Heart right ventricle (tissue), 16 donors: ENCODE measurements around the gene SOBP. TPM values are rescaled to one million over a fixed set of nuclear protein-coding genes. Genes with fewer than 3 reads are reported as not detected.

Experiments used
- ATAC-seq, 8 donors: fragments of 200-7000 bp; cut with Tn5 transposase; one replicate each; pipeline ENCODE4 v1.9.1; 2020; ENCODE audit warnings: mild to moderate bottlenecking in 8 of 8, moderate library complexity in 8 of 8, moderate number of reproducible peaks in 1 of 8
- DNase-seq, 2 donors: peaks; one replicate each; pipeline ENCODE4 v3.0.0-alpha.2; 2020
- H3K27ac ChIP-seq, 10 donors: fragments of 200-600 bp; sonication (generic) in 2 of 10; one replicate each; pipeline versions ENCODE4 v1.5.0 to v1.8.0; 2020 to 2022; ENCODE audit warnings: mild to moderate bottlenecking in 3 of 10
- H3K27me3 ChIP-seq, 7 donors: fragments of 200-600 bp; one replicate each; pipeline ENCODE4 v1.8.0; 2021 to 2022; ENCODE audit warnings: mild to moderate bottlenecking in 2 of 7
- H3K36me3 ChIP-seq, 9 donors: fragments of 200-600 bp; sonication (generic) in 1 of 9; one replicate each; pipeline versions ENCODE4 v1.5.0 to v1.8.0; 2020 to 2022; ENCODE audit warnings: mild to moderate bottlenecking in 2 of 9
- H3K4me1 ChIP-seq, 9 donors: fragments of 200-600 bp; sonication (generic) in 1 of 9; one replicate each; pipeline versions ENCODE4 v1.5.0 to v1.8.0; 2020 to 2022; ENCODE audit warnings: mild to moderate bottlenecking in 4 of 9
- H3K4me3 ChIP-seq, 10 donors: fragments of 200-600 bp; sonication (generic) in 2 of 10; one replicate each; pipeline versions ENCODE4 v1.5.0 to v1.8.0; 2020 to 2022; ENCODE audit warnings: mild to moderate bottlenecking in 7 of 10, moderate library complexity in 2 of 10
- H3K9me3 ChIP-seq, 11 donors: fragments of 200-600 bp in 10 of 11; sonication (generic) in 2 of 11; one replicate each; pipeline versions ENCODE4 v1.5.0 to v1.8.0; 2013 to 2022; ENCODE audit warnings: mild to moderate bottlenecking in 2 of 11, control low read depth in 1 of 11, moderate library complexity in 1 of 11
- WGBS, 2 donors: extraction: QIAGEN DNeasy Blood & Tissue Kit; methylation state at CpG; one replicate each; pipeline ENCODE4 v1.1.7; 2013; ENCODE audit warnings: inconsistent platforms in 1 of 2; 5-methylcytosine and 5-hydroxymethylcytosine counted together
- intact Hi-C, 10 donors: fragments of 100-400 bp; cut with DNase I; formaldehyde crosslinking; loops; one replicate each; pipeline versions ENCODE4 v1.11.1 to v1.14.2; 2022
- polyA plus RNA-seq, 2 donors: library from polyadenylated mRNA; stranded (reverse); fragments of 200-250 nt; gene quantifications; one replicate each; pipeline ENCODE4 v1.2.3, GENCODE V29; 2013
- total RNA-seq, 10 donors: library from RNA; stranded (reverse); fragmentation: NEBNext Ultra II Directional in 3 of 10; extraction: Animal tissue kit (Norgen Biotek cat#: 25700) in 3 of 10; gene quantifications; one replicate each; pipeline versions ENCODE4 v1.2.1 to v1.2.4, GENCODE V29; 2021 to 2023
- TF ChIP-seq, protein P1 (sequence below), 9 donors: fragments of 200-600 bp; sonication (generic) in 2 of 9; IDR thresholded peaks; one replicate each; pipeline versions ENCODE4 v1.5.0 to v1.8.0; 2021 to 2022; ENCODE audit warnings: antibody characterized with exemption in 9 of 9, mild to moderate bottlenecking in 5 of 9, moderate library complexity in 1 of 9
- donor health status: Arrhythmogenic right ventricular cardiomyopathy.
- donor health status: ischemic (EF 13 %, LVEDD 7.1; RV severe dilation, severe dysfunction).
- donor health status: healthy with polysubstance abuse.
- donor health status: DM: no; HTN: yes; CAD: no.
- donor health status: DM: no; HTN: no; CAD: no.
- donor health status: ischemic (EF 25% LVEDD 6.9; RV normal size, moderate dysfunction).
- donor health status: ischemic (EF 25% LVEDD 5.7; RV mildly dilated, moderate dysfunction).
- donor health status: healthy.
- donor health status: DM: yes; HTN: yes; CAD: no.
- donor health status: Ischemic cardiomyopathy.
- donor health status: ischemic (EF 35%, LVEDD 5.7; RV mildly dilated, moderate dysfunction).
- donor health status: nonischemic (EF 11% LVEDD 7.7; RV severe dilation, severe dysfunction).
- donor health status: DM: yes; HTN: yes; CAD: no.
- donor health status: PGD.
- donor health status: ischemic (EF 29% LVEDD 5.4; RV normal size, mild dysfunction).
- donor health status: nonischemic (EF 23%, LVEDD 6.1; RV moderate dilation, normal function).

SOBP gene
- total and polyA plus RNA-seq, 12 donors = 5.2 to 25.3 (median 18.2) TPM

DNA sequence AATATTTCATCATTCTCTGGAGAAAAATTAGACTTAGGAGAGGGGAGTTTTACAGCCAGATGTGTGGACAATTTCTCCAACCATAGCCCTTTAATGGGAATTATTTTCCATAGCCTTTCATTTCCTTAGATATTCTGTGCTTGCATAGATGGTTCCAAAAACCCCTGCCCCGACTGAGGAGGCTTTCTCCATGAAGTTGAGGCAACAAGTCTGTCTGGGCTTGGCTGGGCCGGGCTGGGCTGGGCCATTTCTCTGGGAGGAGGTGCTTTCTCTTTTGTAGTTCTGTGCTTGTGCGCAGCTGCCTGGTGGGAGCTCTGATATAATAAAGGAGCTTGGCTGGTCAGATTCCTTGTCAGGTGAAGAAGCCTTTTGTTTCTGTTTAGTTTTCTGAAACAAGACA is 71.4 kb downstream of the SOBP start:
- peak overlapping the region in 1 of 10 donors; percentile 17 for H3K4me3 ChIP-seq
- intact Hi-C loops = no loop called here
- ATAC-seq (peak; percentile 59 to 84 (median 82)), DNase-seq (peak; percentile 51 to 57)
- 43 to 47% methylated on average over 3 of the region's 3 CpGs for WGBS, 2 donors
- peaks cover 0 to 44% (median 7%) of the 10 kb centered on the region in 9 donors for H3K4me1 ChIP-seq
- no peaks in the 10 kb centered on the region for H3K9me3 ChIP-seq
- no peaks in the 10 kb centered on the region for H3K27me3 ChIP-seq
- H3K27ac ChIP-seq = peak overlapping the region in 9 of 10 donors; percentile 35 to 83 (median 58)
- TF ChIP-seq, protein P1, sequence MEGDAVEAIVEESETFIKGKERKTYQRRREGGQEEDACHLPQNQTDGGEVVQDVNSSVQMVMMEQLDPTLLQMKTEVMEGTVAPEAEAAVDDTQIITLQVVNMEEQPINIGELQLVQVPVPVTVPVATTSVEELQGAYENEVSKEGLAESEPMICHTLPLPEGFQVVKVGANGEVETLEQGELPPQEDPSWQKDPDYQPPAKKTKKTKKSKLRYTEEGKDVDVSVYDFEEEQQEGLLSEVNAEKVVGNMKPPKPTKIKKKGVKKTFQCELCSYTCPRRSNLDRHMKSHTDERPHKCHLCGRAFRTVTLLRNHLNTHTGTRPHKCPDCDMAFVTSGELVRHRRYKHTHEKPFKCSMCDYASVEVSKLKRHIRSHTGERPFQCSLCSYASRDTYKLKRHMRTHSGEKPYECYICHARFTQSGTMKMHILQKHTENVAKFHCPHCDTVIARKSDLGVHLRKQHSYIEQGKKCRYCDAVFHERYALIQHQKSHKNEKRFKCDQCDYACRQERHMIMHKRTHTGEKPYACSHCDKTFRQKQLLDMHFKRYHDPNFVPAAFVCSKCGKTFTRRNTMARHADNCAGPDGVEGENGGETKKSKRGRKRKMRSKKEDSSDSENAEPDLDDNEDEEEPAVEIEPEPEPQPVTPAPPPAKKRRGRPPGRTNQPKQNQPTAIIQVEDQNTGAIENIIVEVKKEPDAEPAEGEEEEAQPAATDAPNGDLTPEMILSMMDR (IDR thresholded peaks at IDR 0.05) = no peak
- H3K36me3 ChIP-seq = peaks cover 0 to 4% (median 0%) of the 10 kb centered on the region in 9 donors

DNA sequence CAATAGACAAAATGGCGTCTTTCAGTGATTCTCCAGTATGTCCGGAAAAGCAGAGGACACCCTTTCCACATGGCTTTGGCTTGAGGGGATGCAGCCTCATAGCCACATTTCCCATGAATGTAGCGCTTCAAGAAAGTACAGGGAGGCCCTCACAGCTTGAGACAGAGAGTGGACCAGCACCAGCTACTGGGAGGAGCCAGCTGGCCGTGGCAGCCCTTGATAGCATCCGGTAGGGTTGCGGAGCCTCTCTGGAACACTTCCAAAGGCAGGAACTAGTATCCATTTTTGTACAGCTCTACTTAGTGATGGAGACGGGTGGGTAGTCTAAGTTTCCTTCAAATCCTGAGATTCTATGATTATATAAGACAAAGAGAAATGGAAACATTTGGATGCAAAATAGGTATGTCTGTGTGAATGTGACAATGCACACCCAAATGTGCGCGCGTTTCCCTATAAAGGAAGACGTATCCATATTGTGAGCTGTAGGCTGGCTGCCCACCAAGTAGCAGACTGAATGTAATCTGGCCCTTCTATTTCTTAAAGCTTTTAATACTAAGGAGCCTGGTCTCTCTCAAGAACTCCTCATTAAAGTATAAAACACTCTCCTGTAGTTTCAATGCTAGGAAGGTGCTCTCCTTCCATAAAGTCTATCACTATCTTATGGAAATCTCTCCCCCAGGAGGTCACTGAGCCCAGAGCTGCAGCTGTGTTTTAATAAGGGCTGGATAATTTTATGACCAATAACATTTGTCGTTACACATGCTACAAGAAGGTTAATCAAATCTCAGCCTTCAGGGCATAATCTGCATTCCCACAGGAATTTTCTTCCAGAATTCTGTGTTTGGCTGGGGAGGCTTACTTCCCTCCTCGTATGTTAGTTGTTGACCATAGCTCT is 74.0 kb downstream of the SOBP start:
- intact Hi-C loops = no loop called here
- Histone ChIP-seq H3K4me1 (peaks cover 0 to 44% (median 7%) of the 10 kb centered on the region in 9 donors), H3K9me3 (no peaks in the 10 kb centered on the region), H3K27ac (peak overlapping the region in 5 of 10 donors; percentile 20 to 56 (median 45)), H3K27me3 (no peaks in the 10 kb centered on the region), H3K36me3 (peaks cover 0 to 13% (median 0%) of the 10 kb centered on the region in 9 donors), H3K4me3 (no peak overlapping the region)
- TF ChIP-seq, protein P1 (IDR thresholded peaks at IDR 0.05) = no peak
- peak in 1 of 2 donors; percentile 20 for DNase-seq
- WGBS, 2 donors = 76 to 80% methylated on average over 13 of the region's 13 CpGs
- ATAC-seq = peak in 1 of 8 donors; percentile 34

DNA sequence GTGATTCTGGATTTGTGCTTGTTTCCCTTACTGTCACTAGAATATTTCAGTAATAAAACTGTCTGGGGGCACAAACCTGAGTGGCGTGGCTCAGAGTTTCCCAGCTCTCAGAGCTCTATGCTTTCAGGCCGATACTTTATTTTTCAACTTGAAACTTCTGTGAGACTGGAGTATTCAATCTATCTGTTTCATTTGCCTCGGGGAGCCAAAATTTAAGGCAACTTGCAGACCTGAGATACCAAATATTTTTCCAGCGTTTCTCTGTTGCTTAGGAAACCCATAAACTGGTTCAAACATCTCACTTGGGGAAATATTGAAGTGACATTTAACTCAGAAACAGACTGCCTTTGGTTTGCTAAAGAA is 74.7 kb downstream of the SOBP start:
- H3K36me3 ChIP-seq = peaks cover 0 to 15% (median 0%) of the 10 kb centered on the region in 9 donors
- ATAC-seq (no peak), DNase-seq (no peak)
- no peak overlapping the region for H3K4me3 ChIP-seq
- no peaks in the 10 kb centered on the region for H3K9me3 ChIP-seq
- H3K27ac ChIP-seq = peak overlapping the region in 5 of 10 donors; percentile 20 to 56 (median 45)
- intact Hi-C loops = no loop called here
- WGBS, 2 donors = 67 to 80% methylated on average over 4 of the region's 4 CpGs
- TF ChIP-seq, protein P1 (IDR thresholded peaks at IDR 0.05) = no peak
- H3K4me1 ChIP-seq = peaks cover 0 to 44% (median 7%) of the 10 kb centered on the region in 9 donors
- H3K27me3 ChIP-seq = no peaks in the 10 kb centered on the region

DNA sequence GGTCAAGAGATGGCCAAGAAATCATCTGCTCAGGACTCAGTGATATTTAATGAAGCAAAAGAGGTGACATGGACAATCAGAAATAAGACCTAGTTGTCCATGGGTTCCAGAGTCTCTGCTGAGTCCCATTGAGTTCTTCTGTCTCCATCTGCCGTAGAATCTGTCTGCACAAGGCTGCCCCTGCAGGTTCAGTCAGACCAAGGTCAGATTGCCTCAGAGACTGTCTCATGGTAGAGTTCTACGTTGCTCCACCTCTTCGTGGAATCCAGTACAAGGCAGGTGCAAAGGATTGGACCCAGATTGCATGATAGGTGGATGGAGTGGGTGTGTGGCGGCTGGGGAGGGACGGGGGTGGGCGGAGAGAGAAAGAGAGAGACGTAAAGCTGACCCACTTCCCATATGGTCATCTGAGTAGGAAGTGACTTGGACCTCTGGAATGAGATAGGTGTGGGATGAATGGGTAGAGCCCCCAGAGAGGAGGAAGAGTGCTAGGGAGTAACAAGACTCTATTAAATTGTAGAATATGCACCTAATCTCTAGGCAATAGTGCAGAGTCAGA is 75.3 kb downstream of the SOBP start:
- Histone ChIP-seq H3K4me3 (no peak overlapping the region), H3K27ac (peak overlapping the region in 5 of 10 donors; percentile 20 to 56 (median 45)), H3K9me3 (no peaks in the 10 kb centered on the region), H3K4me1 (peaks cover 0 to 44% (median 7%) of the 10 kb centered on the region in 9 donors), H3K36me3 (peaks cover 0 to 16% (median 0%) of the 10 kb centered on the region in 9 donors), H3K27me3 (no peaks in the 10 kb centered on the region)
- no peak for DNase-seq
- intact Hi-C loops = no loop called here
- TF ChIP-seq, protein P1 (IDR thresholded peaks at IDR 0.05) = no peak
- ATAC-seq = no peak
- 92 to 93% methylated on average over 7 of the region's 7 CpGs for WGBS, 2 donors
